ENCODE results near the gene RYR2.
A peak's percentile ranks its signal among the peaks of the same experiment; 100 is the strongest.

Gene RYR2

DNA sequence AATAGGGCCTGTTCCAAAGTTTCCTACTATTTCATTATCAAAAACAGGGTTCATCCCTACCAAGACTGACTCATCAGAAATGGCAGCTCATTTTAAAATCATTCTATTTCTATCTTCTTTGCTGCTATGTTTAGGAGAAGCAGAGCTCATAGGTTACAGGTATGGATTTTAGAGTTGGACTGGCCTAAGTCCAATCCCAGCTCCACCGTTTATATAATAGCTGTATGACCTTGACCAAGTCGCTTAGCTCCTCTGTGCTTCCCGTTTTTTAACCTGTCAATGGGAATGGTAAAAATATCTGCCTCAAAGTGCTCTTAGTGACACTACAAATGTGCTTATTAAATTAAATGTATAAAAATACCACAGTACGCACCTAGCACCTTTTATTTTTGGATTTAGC is 436.1 kb downstream of the RYR2 start:
- TF ChIP-seq, protein P1, sequence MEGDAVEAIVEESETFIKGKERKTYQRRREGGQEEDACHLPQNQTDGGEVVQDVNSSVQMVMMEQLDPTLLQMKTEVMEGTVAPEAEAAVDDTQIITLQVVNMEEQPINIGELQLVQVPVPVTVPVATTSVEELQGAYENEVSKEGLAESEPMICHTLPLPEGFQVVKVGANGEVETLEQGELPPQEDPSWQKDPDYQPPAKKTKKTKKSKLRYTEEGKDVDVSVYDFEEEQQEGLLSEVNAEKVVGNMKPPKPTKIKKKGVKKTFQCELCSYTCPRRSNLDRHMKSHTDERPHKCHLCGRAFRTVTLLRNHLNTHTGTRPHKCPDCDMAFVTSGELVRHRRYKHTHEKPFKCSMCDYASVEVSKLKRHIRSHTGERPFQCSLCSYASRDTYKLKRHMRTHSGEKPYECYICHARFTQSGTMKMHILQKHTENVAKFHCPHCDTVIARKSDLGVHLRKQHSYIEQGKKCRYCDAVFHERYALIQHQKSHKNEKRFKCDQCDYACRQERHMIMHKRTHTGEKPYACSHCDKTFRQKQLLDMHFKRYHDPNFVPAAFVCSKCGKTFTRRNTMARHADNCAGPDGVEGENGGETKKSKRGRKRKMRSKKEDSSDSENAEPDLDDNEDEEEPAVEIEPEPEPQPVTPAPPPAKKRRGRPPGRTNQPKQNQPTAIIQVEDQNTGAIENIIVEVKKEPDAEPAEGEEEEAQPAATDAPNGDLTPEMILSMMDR (IDR thresholded peaks at IDR 0.05; ENCODE audit: extremely low read depth, insufficient read depth, missing control alignments), result no peak
- no peak for DNase-seq (ENCODE audit: low spot score)
- in situ Hi-C loops (cut with MboI; ENCODE audit: low pct_unique_long_range_greater_than_20kb, low sequenced_read_pairs, unreplicated experiment), result no loop called here

DNA sequence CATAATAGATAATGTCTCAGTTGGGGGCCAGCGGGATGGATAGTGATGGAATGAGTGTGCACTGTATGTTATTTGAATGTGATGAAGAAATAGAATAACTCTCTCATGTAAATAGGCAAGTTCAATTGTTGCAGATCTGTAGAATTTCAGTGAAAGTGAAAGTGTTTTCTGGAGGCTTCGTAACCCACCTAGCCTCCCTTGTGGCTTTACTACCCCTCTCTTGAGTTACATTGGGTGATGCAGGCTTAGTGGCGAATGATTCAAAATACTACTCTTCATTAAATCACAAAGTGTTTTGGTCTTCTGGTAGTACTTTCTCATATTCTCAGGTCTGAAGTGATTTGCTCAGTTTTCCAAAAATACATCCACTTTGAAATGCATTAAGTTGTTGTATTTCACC is 436.9 kb downstream of the RYR2 start:
- in situ Hi-C loops (cut with MboI; ENCODE audit: low pct_unique_long_range_greater_than_20kb, low sequenced_read_pairs, unreplicated experiment), result no loop called here
- TF ChIP-seq, protein P1 (IDR thresholded peaks at IDR 0.05; ENCODE audit: extremely low read depth, insufficient read depth, missing control alignments), result no peak
- no peak for DNase-seq (ENCODE audit: low spot score)

DNA sequence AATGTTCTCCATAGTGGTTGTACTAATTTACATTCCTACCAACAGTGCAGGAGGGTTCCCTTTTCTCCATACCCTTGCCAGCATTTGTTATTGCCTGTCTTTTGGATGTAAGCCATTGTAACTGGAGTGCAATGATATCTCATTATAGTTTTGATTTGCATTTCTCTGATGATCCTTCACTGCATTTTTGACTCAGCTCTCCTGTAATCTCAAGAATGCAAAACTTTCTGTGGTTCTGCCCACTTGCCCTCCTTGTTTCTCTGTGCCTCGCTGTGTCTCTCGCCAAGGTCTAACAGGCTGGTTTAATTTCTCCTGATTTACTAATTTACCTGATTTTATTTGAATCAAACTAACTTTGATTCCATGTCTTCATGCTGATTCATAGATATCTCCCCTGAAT is 440.8 kb downstream of the RYR2 start:
- in situ Hi-C loops (cut with MboI; ENCODE audit: low pct_unique_long_range_greater_than_20kb, low sequenced_read_pairs, unreplicated experiment), result no loop called here
- DNase-seq (ENCODE audit: low spot score), result no peak
- TF ChIP-seq, protein P1 (IDR thresholded peaks at IDR 0.05; ENCODE audit: extremely low read depth, insufficient read depth, missing control alignments), result no peak

DNA sequence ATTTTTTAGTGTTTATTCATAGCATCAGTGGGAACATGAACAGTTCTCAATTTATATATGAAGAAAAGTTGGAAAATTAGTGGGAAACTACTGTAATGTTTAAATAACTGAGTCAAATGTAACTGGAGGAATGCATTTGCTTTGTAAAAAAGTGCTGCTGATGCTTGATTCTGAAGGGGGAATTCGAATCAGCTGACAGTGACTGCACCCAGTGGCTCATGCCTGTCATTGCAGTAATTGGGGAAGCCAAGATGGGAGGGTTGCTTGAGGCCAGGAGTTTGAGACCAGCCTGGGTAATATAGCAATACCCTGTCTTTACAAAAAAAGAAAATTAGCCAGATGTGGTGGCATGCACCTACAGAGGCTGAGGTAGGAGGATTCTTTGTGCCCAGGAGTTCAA is 450.4 kb downstream of the RYR2 start:
- TF ChIP-seq, protein P1 (IDR thresholded peaks at IDR 0.05; ENCODE audit: extremely low read depth, insufficient read depth, missing control alignments), result peak; percentile 15
- in situ Hi-C loops (cut with MboI; ENCODE audit: low pct_unique_long_range_greater_than_20kb, low sequenced_read_pairs, unreplicated experiment), result no loop called here
- DNase-seq (ENCODE audit: low spot score), result no peak

DNA sequence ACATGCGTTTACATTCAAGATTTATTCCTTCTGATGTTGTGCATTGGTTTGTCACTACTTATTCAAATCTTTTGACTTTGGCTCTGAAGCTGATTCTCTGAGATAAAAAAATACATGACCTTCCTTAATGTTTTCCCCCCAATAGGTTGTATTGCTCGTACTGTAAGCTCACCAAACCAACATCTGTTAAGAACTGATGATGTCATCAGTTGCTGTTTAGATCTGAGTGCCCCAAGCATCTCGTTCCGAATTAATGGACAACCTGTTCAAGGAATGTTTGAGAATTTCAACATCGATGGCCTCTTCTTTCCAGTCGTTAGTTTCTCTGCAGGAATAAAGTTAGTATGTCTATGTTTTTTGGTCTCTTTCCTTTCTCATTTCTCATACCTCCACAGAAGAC is 458.6 kb downstream of the RYR2 start:
- TF ChIP-seq, protein P1 (IDR thresholded peaks at IDR 0.05; ENCODE audit: extremely low read depth, insufficient read depth, missing control alignments), result no peak
- DNase-seq (ENCODE audit: low spot score), result no peak
- in situ Hi-C loops (cut with MboI; ENCODE audit: low pct_unique_long_range_greater_than_20kb, low sequenced_read_pairs, unreplicated experiment), result no loop called here

DNA sequence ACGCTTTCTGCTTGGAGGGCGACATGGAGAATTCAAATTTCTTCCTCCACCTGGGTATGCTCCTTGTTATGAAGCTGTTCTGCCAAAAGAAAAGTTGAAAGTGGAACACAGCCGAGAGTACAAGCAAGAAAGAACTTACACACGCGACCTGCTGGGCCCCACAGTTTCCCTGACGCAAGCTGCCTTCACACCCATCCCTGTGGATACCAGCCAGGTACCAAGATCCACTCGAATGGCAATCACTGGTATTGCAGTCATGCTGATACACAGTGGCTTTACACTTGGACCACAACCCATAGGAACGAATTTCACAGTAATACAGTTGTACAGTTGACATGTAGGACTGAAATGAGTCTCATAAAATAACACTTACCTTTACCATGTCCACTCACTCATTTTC is 461.3 kb downstream of the RYR2 start:
- TF ChIP-seq, protein P1 (IDR thresholded peaks at IDR 0.05; ENCODE audit: extremely low read depth, insufficient read depth, missing control alignments), result no peak
- no peak for DNase-seq (ENCODE audit: low spot score)
- in situ Hi-C loops (cut with MboI; ENCODE audit: low pct_unique_long_range_greater_than_20kb, low sequenced_read_pairs, unreplicated experiment), result no loop called here

DNA sequence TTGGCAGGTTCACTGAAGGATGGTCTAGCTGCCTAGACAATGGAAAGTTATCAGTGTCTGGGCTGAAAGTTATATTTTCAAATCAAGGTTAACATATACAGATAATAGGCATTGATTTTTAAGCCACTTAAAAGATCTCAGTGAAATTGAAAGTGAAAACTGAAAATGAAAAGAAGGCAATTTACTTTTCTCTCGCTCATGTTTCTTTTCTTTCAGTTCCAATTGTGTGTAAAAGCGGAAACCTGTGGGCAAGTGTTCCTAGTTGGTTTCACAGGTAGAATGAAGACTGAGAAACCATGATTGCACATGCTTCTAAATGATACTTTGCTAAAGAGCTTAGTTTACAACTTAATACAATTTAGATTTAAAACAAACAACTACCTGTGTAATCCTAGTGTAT is 465.0 kb downstream of the RYR2 start:
- TF ChIP-seq, protein P1 (IDR thresholded peaks at IDR 0.05; ENCODE audit: extremely low read depth, insufficient read depth, missing control alignments), result no peak
- DNase-seq (ENCODE audit: low spot score), result peak; percentile 16
- in situ Hi-C loops (cut with MboI; ENCODE audit: low pct_unique_long_range_greater_than_20kb, low sequenced_read_pairs, unreplicated experiment), result no loop called here
